Stimulated activated CD8-positive, alpha-beta memory T cell treated with anti-CD3 and anti-CD28 coated beads, Interleukin-15, amount 100 ng/mL, for 1 hour (primary cell): ENCODE data around the gene PPM1D.
"Not testable (repeated sequence)": the region's sequence is repeated elsewhere in the genome, so short reads cannot be mapped to it uniquely, and the experiment has no call there.

Experiments
- DNase-seq: peaks from one replicate; pipeline ENCODE4 v3.0.0-alpha.2; 2020; ENCODE audit warnings: low read depth

PPM1D gene

GRCh38 chr17:60593441-60594036 lies 6.5 kb upstream of the PPM1D start:
- DNase-seq, result not testable (repeated sequence)

- DNase-seq, result not testable (repeated sequence)
Measured at GRCh38 chr17:60594170-60594569, 5.8 kb upstream of the PPM1D start.

- DNase-seq, result no peak
Measured at GRCh38 chr17:60594734-60595133, 5.3 kb upstream of the PPM1D start.

DNA sequence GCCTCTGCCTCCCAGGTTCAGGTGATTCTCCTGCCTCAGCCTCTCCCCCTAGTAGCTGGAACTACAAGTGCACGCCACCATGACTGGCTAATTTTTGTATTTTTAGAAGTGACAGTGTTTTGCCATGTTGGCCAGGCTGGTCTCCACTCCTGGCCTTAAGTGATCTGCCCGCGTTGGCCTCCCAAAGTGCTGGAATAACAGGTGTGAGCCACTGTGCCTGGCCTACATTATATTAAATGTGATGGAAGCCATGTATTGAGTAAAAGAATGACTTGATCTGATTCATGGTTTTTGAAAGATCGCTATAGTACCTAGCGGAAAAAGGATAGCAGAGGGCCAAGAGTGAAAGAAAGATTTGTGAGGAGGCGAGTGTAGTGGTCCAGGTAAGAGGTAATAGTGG lies 2.7 kb upstream of the PPM1D start:
- DNase-seq, result no peak

GRCh38 chr17:60598001-60598736 lies 1.8 kb upstream of the PPM1D start:
- no peak for DNase-seq

- DNase-seq, result no peak
Measured at GRCh38 chr17:60599220-60599619, 773 bp upstream of the PPM1D start.

DNA sequence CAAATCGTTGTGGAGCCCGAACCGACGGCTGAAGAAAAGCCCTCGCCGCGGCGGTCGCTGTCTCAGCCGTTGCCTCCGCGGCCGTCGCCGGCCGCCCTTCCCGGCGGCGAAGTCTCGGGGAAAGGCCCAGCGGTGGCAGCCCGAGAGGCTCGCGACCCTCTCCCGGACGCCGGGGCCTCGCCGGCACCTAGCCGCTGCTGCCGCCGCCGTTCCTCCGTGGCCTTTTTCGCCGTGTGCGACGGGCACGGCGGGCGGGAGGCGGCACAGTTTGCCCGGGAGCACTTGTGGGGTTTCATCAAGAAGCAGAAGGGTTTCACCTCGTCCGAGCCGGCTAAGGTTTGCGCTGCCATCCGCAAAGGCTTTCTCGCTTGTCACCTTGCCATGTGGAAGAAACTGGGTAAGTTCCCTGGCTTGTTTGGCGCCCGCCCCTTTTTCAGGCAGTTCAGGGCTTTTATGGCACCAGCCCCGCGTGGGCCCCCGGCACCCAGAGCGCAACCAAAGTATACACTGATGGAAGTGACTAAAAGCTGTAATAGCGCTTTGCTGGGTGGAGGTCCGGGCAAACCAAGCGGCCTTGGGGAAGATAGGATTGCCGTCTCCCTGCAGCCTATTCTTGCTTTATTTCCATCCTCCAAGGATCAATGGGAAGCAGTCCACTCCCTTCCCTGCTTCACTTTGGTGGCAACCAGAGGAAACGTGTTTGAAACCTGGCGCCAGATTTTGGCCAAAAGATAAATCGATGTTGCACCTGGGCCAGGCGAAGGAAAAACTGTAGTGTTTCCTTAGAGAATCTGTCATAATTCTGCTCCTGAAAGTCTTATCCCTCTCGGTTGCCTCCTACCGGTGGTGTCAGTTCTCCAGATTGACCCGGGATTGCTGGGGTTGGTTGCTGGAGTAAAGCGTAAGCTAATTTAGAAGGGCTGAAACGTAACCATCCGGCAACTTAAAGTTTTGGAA lies 775 bp downstream of the PPM1D start:
- peak; percentile 39 for DNase-seq

DNA sequence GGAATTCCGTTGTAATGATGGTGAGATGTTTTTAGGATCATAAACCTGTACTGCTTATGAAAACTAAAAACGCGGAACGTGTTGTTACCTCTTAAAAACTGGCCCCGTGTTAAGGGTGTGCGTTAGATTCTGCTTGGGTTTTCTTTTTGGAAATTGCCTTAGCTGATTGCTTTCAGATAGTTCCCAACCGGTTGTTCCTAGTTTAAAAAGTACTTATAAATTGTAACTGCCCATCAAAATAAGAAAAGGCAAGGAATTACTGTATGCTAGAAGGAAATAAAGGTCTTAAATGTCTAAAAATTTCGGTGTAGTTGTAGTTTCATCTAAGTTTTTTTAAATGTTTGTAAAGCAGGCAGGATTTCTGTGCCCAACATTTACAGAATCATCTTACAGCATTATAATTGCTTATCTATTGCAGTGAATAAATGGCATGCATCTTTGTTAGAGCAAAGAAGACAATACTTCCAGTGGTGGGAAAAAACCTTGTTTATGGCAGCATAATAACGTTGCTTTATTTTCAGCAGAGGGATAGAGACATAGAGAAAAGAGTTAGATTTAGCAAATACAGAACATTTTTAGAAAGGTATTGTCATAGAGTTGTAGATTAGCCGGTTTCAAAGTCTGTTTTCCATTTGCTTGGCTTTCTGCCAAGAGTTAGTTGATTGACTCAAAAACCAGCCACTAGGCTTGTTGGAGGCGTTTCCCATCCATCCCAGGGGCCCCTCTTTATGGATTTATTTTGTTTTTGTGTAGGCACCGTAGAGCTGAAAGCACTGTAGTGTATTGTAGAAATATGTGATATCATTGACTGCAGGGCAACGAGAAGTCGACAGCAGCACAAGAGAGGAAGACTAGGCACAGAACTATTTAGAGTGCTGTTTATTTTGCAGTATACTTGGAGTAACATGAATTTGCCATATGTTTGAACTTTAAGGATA lies 1.7 kb downstream of the PPM1D start:
- DNase-seq, result no peak

- DNase-seq, result no peak
Measured at GRCh38 chr17:60602385-60602742, 2.4 kb downstream of the PPM1D start.

GRCh38 chr17:60602871-60603270 lies 2.9 kb downstream of the PPM1D start:
- DNase-seq, result no peak

- DNase-seq, result not testable (repeated sequence)
Measured at GRCh38 chr17:60603477-60603876, 3.5 kb downstream of the PPM1D start.

- DNase-seq, result no peak
Measured at GRCh38 chr17:60604686-60605334, 4.8 kb downstream of the PPM1D start.

DNA sequence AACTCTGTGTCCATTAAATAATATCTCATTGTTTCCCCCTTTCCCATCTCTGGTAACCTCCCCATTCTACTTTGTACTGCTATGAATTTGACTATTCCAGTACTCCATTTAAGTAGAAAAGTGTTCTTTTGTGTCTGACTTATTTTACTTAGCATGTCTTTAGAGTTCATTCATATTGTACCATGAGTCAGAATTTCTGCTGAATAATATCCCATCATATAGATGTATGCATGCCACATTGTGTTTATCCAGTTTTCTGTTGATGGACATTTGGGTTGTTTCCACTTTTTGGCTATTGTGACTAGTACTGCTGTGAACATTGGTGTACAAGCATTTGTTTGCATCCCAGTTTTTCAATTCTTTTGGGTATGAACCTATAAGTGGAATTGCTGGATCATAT lies 6.0 kb downstream of the PPM1D start:
- no peak for DNase-seq

DNA sequence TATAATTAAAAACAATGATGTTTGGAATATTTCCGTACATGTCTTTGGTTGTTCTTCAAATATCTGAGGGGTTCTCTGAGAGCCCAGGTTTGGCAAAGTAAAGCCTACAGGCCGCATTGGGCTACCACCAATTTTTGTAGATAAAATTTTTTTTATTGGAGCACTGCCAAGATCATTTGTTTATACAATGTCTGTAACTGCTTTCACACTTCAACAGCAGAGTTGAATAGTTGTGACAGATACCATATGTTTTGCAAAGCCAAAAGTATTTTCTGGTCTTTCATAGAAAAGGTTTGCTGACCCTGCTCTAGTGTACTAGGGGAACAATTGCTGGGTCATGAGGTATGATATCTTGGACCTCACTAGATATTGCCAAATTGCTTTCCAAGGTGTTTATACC lies 10.5 kb downstream of the PPM1D start:
- no peak for DNase-seq

DNA sequence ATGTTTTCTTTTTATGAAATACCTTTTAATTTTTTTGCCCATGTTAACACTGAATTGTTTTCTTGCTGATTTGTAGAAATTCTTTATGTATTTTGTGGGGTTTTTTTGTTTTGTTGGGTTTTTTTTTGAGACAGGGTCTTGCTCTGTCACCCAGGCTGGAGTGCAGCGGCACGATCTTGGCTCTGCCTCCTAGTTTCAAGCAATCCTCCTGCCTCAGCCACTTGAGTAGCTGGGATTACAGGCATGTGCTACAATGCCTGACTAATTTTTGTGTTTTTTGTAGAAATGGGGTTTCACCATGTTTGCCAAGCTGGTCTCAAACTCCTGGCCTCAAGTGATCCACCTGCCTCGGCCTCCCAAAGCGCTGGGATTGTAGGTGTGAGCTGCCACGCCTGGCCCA lies 11.3 kb downstream of the PPM1D start:
- DNase-seq, result not testable (repeated sequence)

GRCh38 chr17:60613325-60613724 lies 13.3 kb downstream of the PPM1D start:
- no peak for DNase-seq

DNA sequence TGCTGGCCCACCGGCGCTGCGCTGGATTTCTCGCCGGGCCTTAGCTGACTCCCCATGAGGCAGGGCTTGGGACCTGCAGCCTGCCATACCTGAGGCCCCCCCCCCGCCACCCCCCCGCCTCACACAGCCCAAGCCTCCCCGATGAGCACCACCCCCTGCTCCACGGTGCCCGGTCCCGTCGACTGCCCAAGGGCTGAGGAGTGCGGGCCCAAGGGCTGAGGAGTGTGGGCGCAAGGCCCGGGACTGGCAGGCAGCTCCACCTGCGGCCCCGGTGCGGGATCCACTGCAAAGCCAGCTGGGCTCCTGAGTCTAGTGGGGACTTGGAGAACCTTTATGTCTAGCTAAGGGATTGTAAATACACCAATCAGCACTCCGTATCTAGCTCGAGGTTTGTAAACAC lies 13.8 kb downstream of the PPM1D start:
- DNase-seq, result not testable (repeated sequence)

- DNase-seq, result not testable (repeated sequence)
Measured at GRCh38 chr17:60614247-60614646, 14.3 kb downstream of the PPM1D start.

DNA sequence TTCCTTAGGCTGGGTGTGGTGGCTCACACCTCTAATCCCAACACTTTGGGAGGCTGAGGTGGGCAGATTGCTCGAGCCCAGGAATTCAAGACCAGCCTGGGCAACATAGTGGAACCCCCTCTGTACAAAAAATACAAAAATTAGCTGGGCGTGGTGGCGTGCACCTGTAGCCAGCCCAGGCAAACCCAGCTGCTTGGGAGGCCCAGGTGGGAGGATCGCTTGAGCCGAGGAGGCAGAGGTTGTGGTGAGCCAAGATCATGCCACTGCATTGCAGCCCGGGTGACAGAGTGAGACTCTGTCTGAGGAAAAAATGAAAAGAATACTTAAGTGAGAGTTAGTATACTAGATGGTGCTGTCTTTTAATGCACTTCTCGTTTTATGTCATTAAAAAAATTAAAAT lies 15.1 kb downstream of the PPM1D start:
- DNase-seq, result no peak

GRCh38 chr17:60615840-60616239 lies 15.8 kb downstream of the PPM1D start:
- DNase-seq, result no peak

- DNase-seq, result no peak
Measured at GRCh38 chr17:60618080-60618479, 18.1 kb downstream of the PPM1D start.
